ENCODE data around the gene SFTPD. TPM values are rescaled to one million over a fixed set of nuclear protein-coding genes. Genes with fewer than 3 reads are reported as not detected.
A peak's percentile ranks its signal among the peaks of the same experiment; 100 is the strongest.
"Not testable (repeated sequence)": the region's sequence is repeated elsewhere in the genome, so short reads cannot be mapped to it uniquely, and the experiment has no call there.

SFTPD gene
- total and polyA plus RNA-seq, 12 donors = 0.24 to 1.0 (median 0.70) TPM; not detected in 4

- WGBS, 4 donors = 0 to 2% (median 1%) methylated on average over 18 to 58 of the region's 58 CpGs
- no peaks in the 10 kb centered on the region for H3K27me3 ChIP-seq
- no peaks in the 10 kb centered on the region for H3K36me3 ChIP-seq (replicated peaks in 1 of 2)
- no peaks in the 10 kb centered on the region for H3K4me1 ChIP-seq (replicated peaks in 1 of 2)
- intact Hi-C loops (cut with DNase I) = loop anchor here in 1 of 2 donors (10.0 kb wide), 1 partner anchor 340 kb away; the partner anchor contains the start of gene SFTPA2
- no peaks in the 10 kb centered on the region for H3K9me3 ChIP-seq (replicated peaks in 1 of 3)
- peak overlapping the region in 3 of 4 donors; percentile 55 to 69 (median 58) for H3K4me3 ChIP-seq
- peak; percentile 55 to 83 (median 68) for DNase-seq
- TF ChIP-seq, protein P1, sequence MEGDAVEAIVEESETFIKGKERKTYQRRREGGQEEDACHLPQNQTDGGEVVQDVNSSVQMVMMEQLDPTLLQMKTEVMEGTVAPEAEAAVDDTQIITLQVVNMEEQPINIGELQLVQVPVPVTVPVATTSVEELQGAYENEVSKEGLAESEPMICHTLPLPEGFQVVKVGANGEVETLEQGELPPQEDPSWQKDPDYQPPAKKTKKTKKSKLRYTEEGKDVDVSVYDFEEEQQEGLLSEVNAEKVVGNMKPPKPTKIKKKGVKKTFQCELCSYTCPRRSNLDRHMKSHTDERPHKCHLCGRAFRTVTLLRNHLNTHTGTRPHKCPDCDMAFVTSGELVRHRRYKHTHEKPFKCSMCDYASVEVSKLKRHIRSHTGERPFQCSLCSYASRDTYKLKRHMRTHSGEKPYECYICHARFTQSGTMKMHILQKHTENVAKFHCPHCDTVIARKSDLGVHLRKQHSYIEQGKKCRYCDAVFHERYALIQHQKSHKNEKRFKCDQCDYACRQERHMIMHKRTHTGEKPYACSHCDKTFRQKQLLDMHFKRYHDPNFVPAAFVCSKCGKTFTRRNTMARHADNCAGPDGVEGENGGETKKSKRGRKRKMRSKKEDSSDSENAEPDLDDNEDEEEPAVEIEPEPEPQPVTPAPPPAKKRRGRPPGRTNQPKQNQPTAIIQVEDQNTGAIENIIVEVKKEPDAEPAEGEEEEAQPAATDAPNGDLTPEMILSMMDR (IDR thresholded peaks at IDR 0.05) = no peak
- no peak for TF ChIP-seq POLR2A (IDR thresholded peaks at IDR 0.05)
- peak overlapping the region in 3 of 5 donors; percentile 11 to 75 (median 69) for H3K27ac ChIP-seq
These were observed 44.1 kb downstream of the SFTPD start for GRCh38 chr10:79904671-79905321.

DNA sequence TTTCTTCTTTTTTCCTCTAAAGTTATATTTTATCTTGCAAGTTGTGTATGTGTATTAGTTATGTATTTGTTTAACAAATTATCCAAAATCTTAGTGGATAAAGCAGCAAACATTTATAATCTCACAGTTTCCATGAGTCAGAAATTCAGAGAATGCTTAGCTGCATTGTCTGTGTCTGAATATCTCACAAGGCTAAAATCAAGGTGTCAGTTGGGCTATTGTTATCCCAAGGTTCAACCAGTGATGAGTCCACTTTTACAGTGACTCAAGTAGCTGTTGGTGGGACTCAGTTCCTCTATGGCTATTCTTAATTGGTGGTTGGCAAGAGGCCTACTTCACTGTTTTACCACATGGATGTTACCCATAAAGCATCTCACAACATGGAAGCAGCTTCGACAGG is 47.3 kb downstream of the SFTPD start:
- H3K36me3 ChIP-seq (replicated peaks in 1 of 2); H3K4me1 ChIP-seq (replicated peaks in 1 of 2); H3K27ac ChIP-seq; H3K4me3 ChIP-seq; H3K9me3 ChIP-seq (replicated peaks in 1 of 3); DNase-seq; H3K27me3 ChIP-seq: not testable (repeated sequence)
- intact Hi-C loops (cut with DNase I) = loop anchor here in 1 of 2 donors (10.0 kb wide), 1 partner anchor 337 kb away; the partner anchor contains the start of gene SFTPA2
- WGBS, 4 donors = 58 to 76% (median 73%) methylated on average over 1 of the region's 1 CpG

GRCh38 chr10:79898597-79899325 is 50.1 kb downstream of the SFTPD start:
- intact Hi-C loops (cut with DNase I) = no loop called here
- H3K27ac ChIP-seq = no peak overlapping the region

DNA sequence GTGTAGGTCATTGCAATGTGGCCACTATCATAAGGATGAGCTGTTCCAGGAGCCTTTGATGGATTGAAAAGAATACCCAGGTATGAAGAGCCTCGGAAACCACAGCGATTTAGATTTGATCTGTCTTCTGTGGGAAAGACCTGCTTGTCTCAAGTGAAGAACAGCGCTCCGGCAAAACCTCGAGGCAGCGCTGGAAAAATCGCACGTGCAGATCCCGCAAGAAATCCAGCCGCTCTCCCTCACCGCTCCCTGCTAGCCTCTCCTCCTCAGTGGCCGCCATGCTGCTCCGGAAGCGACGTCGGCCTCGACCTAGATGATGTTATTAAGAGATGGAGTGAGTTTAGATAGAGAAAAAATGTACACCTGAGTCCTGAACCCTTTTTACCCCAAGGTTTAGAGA is 56.0 kb downstream of the SFTPD start:
- intact Hi-C loops (cut with DNase I); H3K9me3 ChIP-seq (replicated peaks in 1 of 3); H3K4me1 ChIP-seq (replicated peaks in 1 of 2); H3K27ac ChIP-seq; H3K36me3 ChIP-seq (replicated peaks in 1 of 2); H3K27me3 ChIP-seq; H3K4me3 ChIP-seq; DNase-seq: not testable (repeated sequence)
- 86 to 91% (median 91%) methylated on average over 17 of the region's 17 CpGs for WGBS, 4 donors

More at GRCh38 chr10:79898597-79899325, 50.1 kb downstream of the SFTPD start:
- 68 to 81% (median 78%) methylated on average over 3 of the region's 3 CpGs for WGBS, 4 donors
- Histone ChIP-seq H3K27me3 (no peaks in the 10 kb centered on the region), H3K36me3 (replicated peaks in 1 of 2) (no peaks in the 10 kb centered on the region), H3K4me1 (replicated peaks in 1 of 2) (no peaks in the 10 kb centered on the region), H3K9me3 (replicated peaks in 1 of 3) (no peaks in the 10 kb centered on the region), H3K4me3 (no peak overlapping the region)
- no peak for DNase-seq
- TF ChIP-seq POLR2A (IDR thresholded peaks at IDR 0.05) = no peak
- TF ChIP-seq, protein P1 (IDR thresholded peaks at IDR 0.05) = no peak

DNA sequence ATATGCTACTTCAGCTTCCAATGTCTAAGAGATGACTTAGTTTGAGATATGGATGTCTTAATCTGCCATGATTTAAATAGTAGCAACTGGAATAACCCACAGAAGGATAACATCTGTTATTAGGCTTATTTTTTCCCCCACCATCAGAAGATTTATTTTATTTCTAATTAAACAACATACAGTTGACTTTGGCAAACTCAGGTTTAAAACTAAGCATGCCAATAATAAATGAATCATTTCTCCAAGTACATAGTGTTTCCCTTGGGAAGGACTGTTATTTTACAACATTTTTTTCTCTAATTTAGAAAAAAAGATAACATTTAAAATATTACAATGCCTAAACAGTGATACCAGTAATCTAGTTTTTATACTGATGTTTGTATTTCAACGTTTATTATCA is 58.4 kb downstream of the SFTPD start:
- intact Hi-C loops (cut with DNase I) = no loop called here
- Histone ChIP-seq H3K36me3 (replicated peaks in 1 of 2) (no peaks in the 10 kb centered on the region), H3K4me1 (replicated peaks in 1 of 2) (no peaks in the 10 kb centered on the region), H3K27me3 (no peaks in the 10 kb centered on the region), H3K9me3 (replicated peaks in 1 of 3) (no peaks in the 10 kb centered on the region), H3K4me3 (no peak overlapping the region), H3K27ac (no peak overlapping the region)
- DNase-seq = no peak
- WGBS, 4 donors = 17 to 47% (median 39%) methylated on average over 1 of the region's 1 CpG
- TF ChIP-seq, protein P1 (IDR thresholded peaks at IDR 0.05) = no peak
- TF ChIP-seq POLR2A (IDR thresholded peaks at IDR 0.05) = no peak

GRCh38 chr10:79888984-79889383 is 59.9 kb downstream of the SFTPD start:
- H3K36me3 ChIP-seq (replicated peaks in 1 of 2); H3K27me3 ChIP-seq; H3K9me3 ChIP-seq (replicated peaks in 1 of 3); DNase-seq; H3K4me1 ChIP-seq (replicated peaks in 1 of 2); H3K4me3 ChIP-seq; H3K27ac ChIP-seq; intact Hi-C loops (cut with DNase I): not testable (repeated sequence)
- WGBS, 4 donors = 36 to 61% (median 53%) methylated on average over 2 of the region's 2 CpGs
